Stimulated activated CD8-positive, alpha-beta memory T cell treated with anti-CD3 and anti-CD28 coated beads, Interleukin-15, amount 100 ng/mL, for 48 hours (primary cell): ENCODE data around the gene CCM2L.

Experiments used
- DNase-seq, 2 donors: peaks; one replicate each; pipeline ENCODE4 v3.0.0-alpha.2; 2020; ENCODE audit warnings: low read depth in 2 of 2

Gene CCM2L

GRCh38 chr20:32010101-32010500, at the start of gene CCM2L:
TSS of gene CCM2L (plus strand) at chr20:32010438. CDS start at chr20:32010455, 17 bp downstream.
- no peak for DNase-seq

DNA sequence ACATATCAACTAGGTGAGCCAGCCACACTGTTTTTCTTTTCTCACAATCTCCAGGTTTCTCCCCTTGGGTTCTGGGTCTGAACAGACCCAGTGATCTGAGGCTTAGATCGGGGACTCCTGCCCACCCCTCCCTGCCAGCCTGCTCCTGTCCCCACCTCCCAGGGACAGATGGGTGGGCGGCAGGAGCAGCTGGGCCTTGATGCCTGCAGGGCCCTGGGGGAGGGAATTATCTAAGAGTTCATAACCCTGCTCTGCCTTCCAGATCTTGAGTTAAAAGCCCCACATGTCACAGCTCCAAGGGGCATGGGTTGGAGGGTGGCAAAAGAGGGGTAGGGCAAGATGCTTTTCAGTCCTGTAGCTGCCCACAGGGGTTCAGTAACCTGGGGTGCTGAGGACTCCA, 47.5 kb upstream of the CCM2L start:
- no peak for DNase-seq

- no peak for DNase-seq
These were observed 46.3 kb upstream of the CCM2L start for GRCh38 chr20:31963889-31964288.

- no peak for DNase-seq
These were observed 43.1 kb upstream of the CCM2L start for GRCh38 chr20:31966991-31967655.

GRCh38 chr20:31967830-31968249, 42.4 kb upstream of the CCM2L start, which contains the start of gene XKR7:
TSS of gene XKR7 (plus strand) at chr20:31968151. CDS start at chr20:31968176, 25 bp downstream.
- no peak for DNase-seq

GRCh38 chr20:31968291-31969126, 41.7 kb upstream of the CCM2L start:
- peak; percentile 59 to 68 for DNase-seq

- DNase-seq = no peak
These were observed 40.2 kb upstream of the CCM2L start for GRCh38 chr20:31969991-31970390.

DNA sequence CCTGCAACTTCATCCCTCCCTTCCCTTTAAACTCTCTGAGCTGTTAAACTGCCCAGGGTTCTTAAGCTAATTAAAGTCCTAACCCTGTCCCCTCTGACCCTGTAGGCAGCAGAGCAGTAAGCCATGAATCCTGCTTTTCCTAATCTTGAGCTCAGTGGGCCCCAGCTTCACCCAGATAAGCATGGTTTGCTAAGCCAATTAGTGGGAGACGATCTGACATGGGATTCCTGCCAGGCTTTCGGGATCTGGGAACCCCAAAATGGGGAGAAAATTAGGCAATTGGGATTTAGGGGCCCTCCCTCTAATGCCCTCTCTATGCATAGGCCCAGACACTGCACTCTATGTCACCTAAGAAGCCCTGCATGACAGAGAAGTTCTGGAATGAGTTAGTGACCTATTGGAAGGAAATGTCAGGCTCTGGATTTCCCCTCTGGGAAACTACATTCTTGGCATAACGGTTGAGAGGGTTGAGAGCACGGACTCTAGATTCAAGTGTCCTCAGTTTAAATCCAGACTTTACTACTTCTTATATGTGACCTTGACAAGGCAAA, 37.7 kb upstream of the CCM2L start:
- DNase-seq = no peak

GRCh38 chr20:31974296-31974695, 35.9 kb upstream of the CCM2L start:
- no peak for DNase-seq

DNA sequence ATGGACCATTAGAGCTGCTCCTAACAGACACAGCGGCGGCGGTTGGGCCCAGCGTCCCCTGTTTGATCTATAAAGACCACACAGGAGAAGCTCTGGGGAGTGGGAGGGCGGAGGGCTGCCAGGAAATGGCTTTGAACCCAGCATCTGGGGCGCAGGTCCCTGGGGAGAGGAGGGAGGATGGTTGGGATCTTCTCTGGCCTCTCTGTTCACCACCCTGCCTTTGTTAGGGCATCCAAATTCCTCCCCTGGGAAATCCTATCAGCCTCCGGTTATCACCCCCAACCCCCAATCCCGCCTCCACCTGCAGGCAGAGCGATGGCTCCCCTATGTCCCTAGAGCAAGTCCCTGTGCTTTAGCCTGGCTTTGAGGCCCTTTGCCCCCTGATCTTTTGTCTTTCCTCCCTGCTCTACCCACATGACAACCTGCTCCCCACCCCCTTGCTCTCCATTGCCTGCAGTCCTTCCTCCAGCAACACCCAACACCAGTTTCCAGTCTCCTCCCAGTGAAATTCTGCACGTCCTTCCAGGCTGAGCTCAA, 35.2 kb upstream of the CCM2L start:
- no peak for DNase-seq

- no peak for DNase-seq
These were observed 34.4 kb upstream of the CCM2L start for GRCh38 chr20:31975874-31976273.

GRCh38 chr20:31977080-31977479, 33.2 kb upstream of the CCM2L start:
- no peak for DNase-seq

GRCh38 chr20:31979713-31980426, 30.4 kb upstream of the CCM2L start:
- DNase-seq = no peak

- no peak for DNase-seq
These were observed 28.5 kb upstream of the CCM2L start for GRCh38 chr20:31981784-31982183.

GRCh38 chr20:31984981-31985471, 25.2 kb upstream of the CCM2L start:
- DNase-seq = no peak

DNA sequence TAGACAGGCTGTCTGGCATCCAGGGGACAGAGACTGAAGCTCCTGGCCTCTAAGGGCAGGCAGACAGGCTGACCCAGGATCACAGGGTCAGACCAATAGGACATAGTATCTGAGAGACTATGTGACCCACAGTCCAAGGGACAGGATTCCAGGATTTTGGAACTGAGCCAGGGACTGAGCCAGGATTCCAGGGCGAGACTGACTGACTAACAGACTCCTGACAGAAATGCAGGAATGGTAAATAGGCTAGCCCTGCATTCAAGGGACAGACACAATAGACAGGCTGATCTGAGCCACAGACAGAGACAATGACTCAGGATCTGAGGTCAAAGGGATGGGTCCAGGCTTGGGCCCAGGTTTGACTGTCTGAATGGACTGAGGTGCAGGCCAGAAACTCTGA, 22.5 kb upstream of the CCM2L start:
- DNase-seq = no peak

- no peak for DNase-seq
These were observed 21.7 kb upstream of the CCM2L start for GRCh38 chr20:31988430-31989015.

DNA sequence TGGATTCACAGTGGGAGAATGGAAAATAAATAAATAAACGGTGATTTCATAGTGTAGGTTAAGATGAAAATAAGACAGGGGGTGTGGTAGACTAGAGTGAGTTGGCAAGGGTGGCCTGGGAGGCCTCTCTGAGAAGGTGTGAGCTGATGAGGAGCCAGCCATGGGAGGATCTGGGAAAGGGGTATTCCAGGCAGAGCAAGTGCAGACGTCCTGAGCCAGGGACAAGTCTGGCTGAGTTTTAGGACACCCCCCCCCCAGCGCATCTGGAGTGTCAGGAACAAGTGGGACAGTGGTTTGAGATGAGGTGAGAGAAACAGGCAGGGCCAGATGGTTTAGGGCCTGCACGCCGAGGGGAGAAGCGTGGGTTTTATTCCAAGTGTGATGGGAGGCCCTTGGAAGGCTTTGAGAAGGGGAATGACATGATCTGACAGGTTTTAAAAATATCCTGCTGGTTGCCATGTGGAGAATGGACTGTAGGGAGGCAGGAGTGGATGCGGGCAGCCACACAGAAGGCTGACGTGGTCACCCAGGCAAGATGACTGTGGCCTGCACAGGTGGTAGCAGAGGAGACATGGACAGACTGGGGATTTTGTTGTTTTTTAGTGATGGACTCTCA, 21.1 kb upstream of the CCM2L start:
- DNase-seq = no peak

DNA sequence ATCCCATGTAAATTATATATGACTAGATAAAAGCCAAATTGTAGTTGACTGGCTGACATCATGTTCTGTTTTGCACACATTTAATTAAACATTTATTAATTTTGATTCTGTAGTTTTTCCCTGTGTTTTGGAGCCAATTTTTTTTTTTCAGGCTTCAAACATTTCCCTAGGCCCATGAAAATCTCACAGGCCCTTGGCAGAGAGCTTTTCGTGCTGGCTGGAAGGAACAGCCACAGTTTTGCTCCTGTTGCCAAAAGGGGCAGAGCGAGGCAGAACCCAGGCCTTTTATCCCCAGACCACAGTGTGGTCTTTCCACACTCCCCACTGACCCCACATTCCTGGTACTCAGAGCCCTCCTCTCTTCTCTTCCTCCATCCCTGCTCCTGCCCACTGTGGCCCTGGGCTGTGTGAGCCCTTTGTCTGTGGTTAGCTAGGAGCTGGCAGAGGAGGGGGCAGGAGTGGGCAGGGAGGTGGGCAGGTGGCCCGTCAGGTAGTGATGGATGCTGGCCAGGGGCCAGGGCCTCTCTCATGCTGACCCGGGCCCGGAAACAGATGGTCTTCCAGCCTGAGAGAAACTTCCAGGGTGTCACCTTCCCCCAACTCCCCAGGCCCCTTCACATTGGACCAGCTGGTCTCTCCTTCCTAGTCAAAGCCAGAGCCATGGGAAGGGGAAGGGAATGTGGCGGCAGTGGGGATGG, 19.4 kb upstream of the CCM2L start:
- no peak for DNase-seq

GRCh38 chr20:31991339-31991705, 18.9 kb upstream of the CCM2L start:
- no peak for DNase-seq
